Heart left ventricle (tissue), 16 donors: Measurements from ENCODE around the gene COBL. TPM values are rescaled to one million over a fixed set of nuclear protein-coding genes. Genes with fewer than 3 reads are reported as not detected.

ENCODE experiments used
- ATAC-seq, 4 donors: fragments of 200-7000 bp; cut with Tn5 transposase; one replicate each; pipeline ENCODE4 v1.9.1; 2020 to 2022; ENCODE audit warnings: moderate library complexity in 4 of 4, mild to moderate bottlenecking in 3 of 4, moderate number of reproducible peaks in 1 of 4
- DNase-seq, 5 donors: peaks; one replicate each; pipeline ENCODE4 v3.0.0-alpha.2; 2020
- H3K27ac ChIP-seq, 12 donors: fragments of 200-600 bp; sonication (generic) in 4 of 12; one replicate each; pipeline versions ENCODE4 v1.5.0 to v1.8.0; 2016 to 2022; ENCODE audit warnings: mild to moderate bottlenecking in 2 of 12
- H3K27me3 ChIP-seq, 9 donors: fragments of 200-600 bp; sonication (generic) in 2 of 9; one replicate each; pipeline versions ENCODE4 v1.5.1 to v1.8.0; 2016 to 2022; ENCODE audit warnings: mild to moderate bottlenecking in 3 of 9
- H3K36me3 ChIP-seq, 9 donors: fragments of 200-600 bp; sonication (generic) in 2 of 9; one replicate each; pipeline versions ENCODE4 v1.5.0 to v1.8.0; 2018 to 2022; ENCODE audit warnings: mild to moderate bottlenecking in 2 of 9
- H3K4me1 ChIP-seq, 12 donors: fragments of 200-600 bp; sonication (generic) in 4 of 12; one replicate each; pipeline versions ENCODE4 v1.5.0 to v1.8.0; 2016 to 2022; ENCODE audit warnings: mild to moderate bottlenecking in 3 of 12
- H3K4me3 ChIP-seq, 12 donors: fragments of 200-600 bp; sonication (generic) in 4 of 12; one replicate each; pipeline versions ENCODE4 v1.5.0 to v1.8.0; 2017 to 2022; ENCODE audit warnings: mild to moderate bottlenecking in 9 of 12, moderate library complexity in 4 of 12
- H3K9me3 ChIP-seq, 12 donors: fragments of 200-600 bp; sonication (generic) in 4 of 12; one replicate each; pipeline versions ENCODE4 v1.5.0 to v1.8.0; 2016 to 2022; ENCODE audit warnings: mild to moderate bottlenecking in 1 of 12
- CTCF ChIP-seq, 12 donors: fragments of 200-600 bp; sonication (generic) in 4 of 12; IDR thresholded peaks; one replicate each; pipeline versions ENCODE4 v1.5.0 to v1.8.0; 2018 to 2022; ENCODE audit warnings: antibody characterized with exemption in 12 of 12, mild to moderate bottlenecking in 5 of 12
- POLR2A ChIP-seq, 2 donors: fragments of 450-650 bp; IDR thresholded peaks; one replicate each; pipeline ENCODE4 v1.6.1; 2017; ENCODE audit warnings: antibody characterized with exemption in 2 of 2, mild to moderate bottlenecking in 2 of 2, moderate library complexity in 2 of 2
- WGBS, 4 donors: extraction: QIAGEN DNeasy Blood & Tissue Kit in 2 of 4; methylation state at CpG; one replicate each; pipeline versions ENCODE4 v1.1.5 to v1.1.7; 2013 to 2018; 5-methylcytosine and 5-hydroxymethylcytosine counted together
- intact Hi-C, 10 donors: fragments of 100-400 bp; cut with DNase I; formaldehyde crosslinking; loops; one replicate each; pipeline versions ENCODE4 v1.11.1 to v1.14.2; 2022
- polyA plus RNA-seq, 2 donors: library from polyadenylated mRNA; stranded (reverse); fragments of 200-250 nt; gene quantifications; one replicate each; pipeline ENCODE4 v1.2.3, GENCODE V29; 2013
- total RNA-seq, 9 donors: library from RNA; depleted of rRNA in 2 of 9; stranded (reverse); fragments of >200 nt in 2 of 9; fragmentation: NEBNext Ultra II Directional in 3 of 9; extraction: Animal tissue kit (Norgen Biotek cat#: 25700) in 3 of 9; gene quantifications; one replicate each; pipeline versions ENCODE4 v1.1.0 to v1.2.4, GENCODE V29; 2016 to 2023
- donor health status: ischemic (EF 13 %, LVEDD 7.1; RV severe dilation, severe dysfunction).
- donor health status: healthy with polysubstance abuse.
- donor health status: DM: no; HTN: yes; CAD: no.
- donor health status: DM: no; HTN: no; CAD: no.
- donor health status: ischemic (EF 25% LVEDD 6.9; RV normal size, moderate dysfunction).
- donor health status: ischemic (EF 25% LVEDD 5.7; RV mildly dilated, moderate dysfunction).
- donor health status: healthy.
- donor health status: DM: yes; HTN: yes; CAD: no.
- donor health status: ischemic (EF 35%, LVEDD 5.7; RV mildly dilated, moderate dysfunction).
- donor health status: nonischemic (EF 11% LVEDD 7.7; RV severe dilation, severe dysfunction).
- donor health status: DM: yes; HTN: yes; CAD: no.
- donor health status: PGD.
- donor health status: ischemic (EF 29% LVEDD 5.4; RV normal size, mild dysfunction).
- donor health status: nonischemic (EF 23%, LVEDD 6.1; RV moderate dilation, normal function).

Gene COBL
- total and polyA plus RNA-seq, 11 donors, result 25.9 to 123 (median 80.4) TPM

- H3K4me1 ChIP-seq, result peaks cover 0 to 41% (median 6%) of the 10 kb centered on the region in 12 donors
- no peaks in the 10 kb centered on the region for H3K9me3 ChIP-seq
- H3K36me3 ChIP-seq, result no peaks in the 10 kb centered on the region
- no peak for TF ChIP-seq CTCF (IDR thresholded peaks at IDR 0.05)
- TF ChIP-seq POLR2A (IDR thresholded peaks at IDR 0.05), result no peak
- ATAC-seq, result peak in 2 of 4 donors; percentile 15 to 39
- H3K27me3 ChIP-seq, result no peaks in the 10 kb centered on the region
- H3K4me3 ChIP-seq, result no peak overlapping the region
- WGBS, 4 donors, result 64 to 71% (median 70%) methylated on average over 20 of the region's 20 CpGs
- H3K27ac ChIP-seq, result peak overlapping the region in 7 of 12 donors; percentile 56 to 72 (median 67)
- intact Hi-C loops, result loop anchor here in 4 of 10 donors (5.0 kb wide), 5 partner anchors 35 to 95 kb away; partner anchors contain the start of gene COBL (in 1 of the 4)
- no peak for DNase-seq
These were observed 54.4 kb downstream of the COBL start for GRCh38 chr7:51261950-51262795.

- 56 to 66% (median 60%) methylated on average over 15 of the region's 15 CpGs for WGBS, 4 donors
- no peaks in the 10 kb centered on the region for H3K27me3 ChIP-seq
- intact Hi-C loops, result loop anchor here in 4 of 10 donors (5.0 kb wide), 5 partner anchors 36 to 96 kb away; partner anchors contain the start of gene COBL (in 1 of the 4)
- DNase-seq, result peak in 1 of 5 donors; percentile 79
- ATAC-seq, result peak; percentile 29 to 90 (median 78)
- no peak for TF ChIP-seq CTCF (IDR thresholded peaks at IDR 0.05)
- TF ChIP-seq POLR2A (IDR thresholded peaks at IDR 0.05), result no peak
- H3K9me3 ChIP-seq, result no peaks in the 10 kb centered on the region
- H3K36me3 ChIP-seq, result no peaks in the 10 kb centered on the region
- H3K4me1 ChIP-seq, result peaks cover 0 to 45% (median 9%) of the 10 kb centered on the region in 12 donors
- no peak overlapping the region for H3K4me3 ChIP-seq
- H3K27ac ChIP-seq, result peak overlapping the region in 7 of 12 donors; percentile 15 to 72 (median 66)
These were observed 55.3 kb downstream of the COBL start for GRCh38 chr7:51261117-51261835.

- Histone ChIP-seq H3K4me3 (no peak overlapping the region), H3K27ac (peak overlapping the region in 7 of 12 donors; percentile 15 to 68 (median 42)), H3K27me3 (no peaks in the 10 kb centered on the region), H3K9me3 (no peaks in the 10 kb centered on the region), H3K36me3 (no peaks in the 10 kb centered on the region), H3K4me1 (peaks cover 0 to 53% (median 13%) of the 10 kb centered on the region in 12 donors)
- WGBS, 4 donors, result 72 to 78% (median 75%) methylated on average over 4 of the region's 4 CpGs
- no peak for TF ChIP-seq POLR2A (IDR thresholded peaks at IDR 0.05)
- no peak for TF ChIP-seq CTCF (IDR thresholded peaks at IDR 0.05)
- DNase-seq (no peak), ATAC-seq (peak in 2 of 4 donors; percentile 16 to 25)
- intact Hi-C loops, result loop anchor here in 4 of 10 donors (5.0 kb wide), 5 partner anchors 37 to 97 kb away; partner anchors contain the start of gene COBL (in 1 of the 4)
These were observed 56.1 kb downstream of the COBL start for GRCh38 chr7:51260516-51260915.
